HCT116 (cell line): Measurements from ENCODE around the gene NLN. TPM values are rescaled to one million over a fixed set of nuclear protein-coding genes. Genes with fewer than 3 reads are reported as not detected.

Experiments used
- ATAC-seq: fragments of 200-7000 bp; cut with Tn5 transposase; 2 replicates; pipeline ENCODE4 v1.9.1; 2020; ENCODE audit warnings: mild to moderate bottlenecking, moderate library complexity
- BruUV-seq: library from RNA; stranded (reverse); fragments of 400-500 nt; replicated peaks from 2 replicates; lab custom pipeline; 2021; lab: Mats Ljungman, UMichigan
- CTCF ChIA-PET: fragments of 300-600 bp; sonication (Branson Sonifier 250); formaldehyde crosslinking; loops from one replicate; lab custom pipeline; 2021; ENCODE audit warnings: antibody characterized with exemption; lab: Charles Lee
- POLR2A ChIA-PET: fragments of 300-600, 350-600 bp; sonication (Branson Sonifier 250); formaldehyde crosslinking; loops from one replicate; lab custom pipeline; 2021; ENCODE audit warnings: antibody characterized with exemption; lab: Charles Lee
- RAD21 ChIA-PET, 2 experiments: fragments of 300-600 bp; sonication (Branson Sonifier 250); formaldehyde crosslinking; loops; one replicate each; lab custom pipeline; 2023; ENCODE audit warnings: low total read pairs in 2 of 2; ENCODE audit not compliant: uncharacterized antibody in 2 of 2, unreplicated experiment in 2 of 2, low non-redundant PET in 1 of 2; lab: Charles Lee
- DNase-seq: peaks from one replicate; pipeline ENCODE4 v3.0.0-alpha.2; 2010; ENCODE audit warnings: low read depth, low spot score
- H2AFZ ChIP-seq: fragments of 200-600 bp; shearing (Covaris generic), sonication (generic); 2 replicates; pipeline ENCODE4 v1.6.1; 2017; ENCODE audit warnings: low read depth, mixed run types, mixed read lengths, antibody characterized with exemption, low read length; ENCODE audit not compliant: poor library complexity, severe bottlenecking
- H3K27ac ChIP-seq: 2 replicates; pipeline ENCODE4 v1.5.1; 2012; ENCODE audit warnings: low read depth, low read length
- H3K27me3 ChIP-seq: fragments of 200-600 bp; sonication (generic); 2 replicates; pipeline ENCODE4 v1.6.1; 2016; ENCODE audit warnings: mixed run types, low read length, mixed read lengths; ENCODE audit not compliant: insufficient read depth
- H3K36me3 ChIP-seq, 2 experiments: fragments of 200-500 bp in 1 of 2; fragments of 200-600 bp in 1 of 2; sonication (Bioruptor generic) in 1 of 2; sonication (generic) in 1 of 2; 2 replicates each; pipeline versions ENCODE4 v1.5.1 to v1.6.1; 2014 to 2016; ENCODE audit warnings: low read length in 2 of 2, inconsistent platforms in 1 of 2, mixed read lengths in 1 of 2, mixed run types in 1 of 2; ENCODE audit not compliant: insufficient read depth in 2 of 2, control insufficient read depth in 1 of 2
- H3K4me1 ChIP-seq, 2 experiments: fragments of 200-600 bp in 1 of 2; sonication (generic) in 1 of 2; 2 replicates each; pipeline versions ENCODE4 v1.5.1 to v1.6.1; 2012 to 2017; ENCODE audit warnings: low read length in 2 of 2, inconsistent platforms in 1 of 2, mild to moderate bottlenecking in 1 of 2, mixed read lengths in 1 of 2, mixed run types in 1 of 2, moderate library complexity in 1 of 2; ENCODE audit not compliant: insufficient read depth in 2 of 2, control insufficient read depth in 1 of 2
- H3K4me2 ChIP-seq: fragments of 200-600 bp; sonication (generic); 2 replicates; pipeline ENCODE4 v1.6.1; 2017; ENCODE audit warnings: mixed run types, low read length, mixed read lengths
- H3K4me3 ChIP-seq, 2 experiments: fragments of 200-600 bp in 1 of 2; sonication (generic) in 1 of 2; replicated peaks in 1 of 2; 2 replicates each; pipeline ENCODE4 v1.5.1; 2011 to 2016; ENCODE audit warnings: low read length in 2 of 2, control low read depth in 1 of 2, low read depth in 1 of 2, mild to moderate bottlenecking in 1 of 2, mixed read lengths in 1 of 2, mixed run types in 1 of 2
- H3K79me2 ChIP-seq: fragments of 200-600 bp; sonication (generic); 2 replicates; pipeline ENCODE4 v1.6.1; 2017; ENCODE audit warnings: mild to moderate bottlenecking, mixed run types, low read length, moderate library complexity, mixed read lengths; ENCODE audit not compliant: insufficient read depth
- H3K9ac ChIP-seq: fragments of 200-600 bp; sonication (generic); 2 replicates; pipeline ENCODE4 v1.6.1; 2016; ENCODE audit warnings: low read length, mixed read lengths
- H3K9me2 ChIP-seq: fragments of 200-600 bp; sonication (generic), shearing (Covaris generic); 2 replicates; pipeline ENCODE4 v1.6.1; 2017; ENCODE audit warnings: mixed run types, mild to moderate bottlenecking, moderate library complexity; ENCODE audit not compliant: insufficient read depth
- H3K9me3 ChIP-seq, 2 experiments: fragments of 200-500 bp in 1 of 2; fragments of 200-600 bp in 1 of 2; sonication (Bioruptor generic) in 1 of 2; sonication (generic) in 1 of 2; 2 replicates each; pipeline ENCODE4 v1.6.1; 2014 to 2017; ENCODE audit warnings: low read length in 2 of 2, mixed read lengths in 2 of 2, inconsistent platforms in 1 of 2, low read depth in 1 of 2, mild to moderate bottlenecking in 1 of 2, mixed run types in 1 of 2, moderate library complexity in 1 of 2; ENCODE audit not compliant: control insufficient read depth in 1 of 2, insufficient read depth in 1 of 2
- H4K20me1 ChIP-seq: fragments of 200-600 bp; sonication (generic), shearing (Covaris generic); 2 replicates; pipeline ENCODE4 v1.6.1; 2017; ENCODE audit warnings: mixed run types, mild to moderate bottlenecking, moderate library complexity; ENCODE audit not compliant: insufficient read depth
- CBX3 ChIP-seq: IDR thresholded peaks from 2 replicates; pipeline ENCODE4 v1.6.1; 2012; ENCODE audit warnings: low read depth
- EGR1 ChIP-seq: IDR thresholded peaks from 2 replicates; pipeline ENCODE4 v1.6.1; 2012; ENCODE audit warnings: low read depth
- ELF1 ChIP-seq: IDR thresholded peaks from 2 replicates; pipeline ENCODE4 v1.6.1; 2012; ENCODE audit warnings: low read depth, borderline replicate concordance
- EZH2 ChIP-seq: fragments of 200-600 bp; sonication (generic); IDR thresholded peaks from 2 replicates; pipeline ENCODE4 v1.6.1; 2017; ENCODE audit warnings: antibody characterized with exemption, mixed run types
- EZH2phosphoT487 ChIP-seq: fragments of 200-600 bp; IDR thresholded peaks from 2 replicates; pipeline ENCODE4 v1.6.1; 2018; ENCODE audit warnings: antibody characterized with exemption, borderline replicate concordance
- MAX ChIP-seq: IDR thresholded peaks from 2 replicates; pipeline ENCODE4 v1.6.1; 2012
- POLR2A ChIP-seq: IDR thresholded peaks from 2 replicates; pipeline ENCODE4 v1.7.0; 2011; ENCODE audit warnings: borderline replicate concordance; ENCODE audit not compliant: insufficient read depth, insufficient read length; ENCODE audit errors: extremely low read depth
- POLR2AphosphoS5 ChIP-seq: IDR thresholded peaks from 2 replicates; pipeline ENCODE4 v1.6.1; 2011; ENCODE audit warnings: mild to moderate bottlenecking, low read depth, low read length, moderate library complexity
- RAD21 ChIP-seq: IDR thresholded peaks from 2 replicates; pipeline ENCODE4 v1.6.1; 2012; ENCODE audit warnings: low read depth, mild to moderate bottlenecking
- SIN3A ChIP-seq: IDR thresholded peaks from 2 replicates; pipeline ENCODE4 v1.6.1; 2012; ENCODE audit warnings: low read depth
- SRF ChIP-seq: IDR thresholded peaks from 2 replicates; pipeline ENCODE4 v1.6.1; 2012; ENCODE audit warnings: low read depth
- TCF7L2 ChIP-seq: IDR thresholded peaks from 2 replicates; pipeline ENCODE4 v1.7.0; 2011; ENCODE audit warnings: borderline replicate concordance, inconsistent platforms; ENCODE audit not compliant: insufficient read depth, insufficient read length; ENCODE audit errors: extremely low read depth
- YY1 ChIP-seq: IDR thresholded peaks from 2 replicates; pipeline ENCODE4 v1.6.1; 2011; ENCODE audit warnings: low read length, low read depth, moderate library complexity, mild to moderate bottlenecking; ENCODE audit not compliant: insufficient replicate concordance; ENCODE audit errors: extremely low read depth
- ZFX ChIP-seq: fragments of 450-650 bp; IDR thresholded peaks from 2 replicates; pipeline ENCODE4 v1.6.1; 2017
- ZNF274 ChIP-seq: fragments of 200-500 bp; sonication (Bioruptor generic); IDR thresholded peaks from 2 replicates; pipeline ENCODE4 v1.6.1; 2014; ENCODE audit warnings: mild to moderate bottlenecking, low read depth, low read length, inconsistent platforms
- intact Hi-C: fragments of 100-400 bp; cut with micrococcal nuclease; formaldehyde crosslinking; loops from 2 replicates; pipeline ENCODE4 v1.10.0; 2022
- total RNA-seq: library from RNA; stranded (reverse); gene quantifications from one replicate; pipeline ENCODE4 v1.2.1, GENCODE V29; 2021; ENCODE audit not compliant: unreplicated experiment
- TF ChIP-seq, protein P1 (sequence below): IDR thresholded peaks from 2 replicates; pipeline ENCODE4 v1.6.1; 2011; ENCODE audit warnings: mild to moderate bottlenecking, low read length, moderate library complexity; ENCODE audit not compliant: insufficient replicate concordance; ENCODE audit errors: extremely low read depth
- TF ChIP-seq, protein P2 (sequence below), 3 experiments: fragments of 200-600 bp in 1 of 3; sonication (generic) in 1 of 3; IDR thresholded peaks in 2 of 3; conservative IDR thresholded peaks in 1 of 3; 2 replicates each; pipeline ENCODE4 v1.5.1; 2012 to 2017; ENCODE audit warnings: low read depth in 2 of 3, low read length in 2 of 3, antibody characterized with exemption in 1 of 3, borderline replicate concordance in 1 of 3, control low read depth in 1 of 3, mild to moderate bottlenecking in 1 of 3, mixed read lengths in 1 of 3, mixed run types in 1 of 3, moderate library complexity in 1 of 3; ENCODE audit not compliant: insufficient read depth in 1 of 3
- TF ChIP-seq, protein P3 (sequence below): IDR thresholded peaks from 2 replicates; pipeline ENCODE4 v1.6.1; 2012; ENCODE audit warnings: low read depth

NLN gene
- total RNA-seq, 1 experiment from 2014 or later, result 67.6 TPM

DNA sequence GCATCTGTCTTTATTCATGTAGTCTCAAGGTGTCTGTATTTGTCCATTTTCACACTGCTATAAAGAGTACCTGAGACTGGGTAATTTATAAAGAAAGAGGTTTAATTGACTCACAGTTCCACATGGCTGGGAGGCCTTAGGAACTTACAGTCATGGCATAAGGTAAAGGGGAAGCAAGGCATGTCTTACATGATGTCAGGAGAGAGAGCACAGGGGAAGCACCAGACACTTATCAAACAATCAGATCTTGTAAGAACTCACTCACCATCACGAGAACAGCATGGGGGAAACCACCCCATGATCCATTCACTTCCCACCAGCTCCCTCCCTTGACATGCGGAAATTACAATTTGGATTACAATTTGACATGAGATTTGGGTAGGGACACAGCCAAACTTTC lies 44.2 kb downstream of the NLN start (continued):
- TF ChIP-seq, protein P1, sequence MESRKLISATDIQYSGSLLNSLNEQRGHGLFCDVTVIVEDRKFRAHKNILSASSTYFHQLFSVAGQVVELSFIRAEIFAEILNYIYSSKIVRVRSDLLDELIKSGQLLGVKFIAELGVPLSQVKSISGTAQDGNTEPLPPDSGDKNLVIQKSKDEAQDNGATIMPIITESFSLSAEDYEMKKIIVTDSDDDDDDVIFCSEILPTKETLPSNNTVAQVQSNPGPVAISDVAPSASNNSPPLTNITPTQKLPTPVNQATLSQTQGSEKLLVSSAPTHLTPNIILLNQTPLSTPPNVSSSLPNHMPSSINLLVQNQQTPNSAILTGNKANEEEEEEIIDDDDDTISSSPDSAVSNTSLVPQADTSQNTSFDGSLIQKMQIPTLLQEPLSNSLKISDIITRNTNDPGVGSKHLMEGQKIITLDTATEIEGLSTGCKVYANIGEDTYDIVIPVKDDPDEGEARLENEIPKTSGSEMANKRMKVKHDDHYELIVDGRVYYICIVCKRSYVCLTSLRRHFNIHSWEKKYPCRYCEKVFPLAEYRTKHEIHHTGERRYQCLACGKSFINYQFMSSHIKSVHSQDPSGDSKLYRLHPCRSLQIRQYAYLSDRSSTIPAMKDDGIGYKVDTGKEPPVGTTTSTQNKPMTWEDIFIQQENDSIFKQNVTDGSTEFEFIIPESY, result no peak
- TF ChIP-seq TCF7L2 (no peak), ZFX (no peak)

GRCh38 chr5:65766781-65767180 lies 44.8 kb downstream of the NLN start:
- Histone ChIP-seq H3K4me2 (no peak overlapping the region), H3K4me3 (no peak overlapping the region), H3K9me2 (no peaks in the 10 kb centered on the region), H4K20me1 (no peaks in the 10 kb centered on the region), H3K27me3 (no peaks in the 10 kb centered on the region), H2AFZ (no peak overlapping the region), H3K4me1 (peaks cover 0 to 13% of the 10 kb centered on the region in 2 experiments; a peak in 3 of 4 replicates), H3K79me2 (0 out of 2 replicates have a peak, but pooled peaks cover under 1% of the 10 kb centered on the region), H3K9me3 (no peaks in the 10 kb centered on the region), H3K9ac (no peak overlapping the region), H3K27ac (no peak overlapping the region), H3K36me3 (no peaks in the 10 kb centered on the region; a peak in 1 of 4 replicates)
- ChIA-PET POLR2A (no interaction called here), CTCF (no interaction called here), RAD21 (no interaction called here)
- BruUV-seq, result no TSS peak
- intact Hi-C loops, result no loop called here
- TF ChIP-seq ZNF274 (no peak), YY1 (no peak), EZH2 (no peak), MAX (no peak), EGR1 (no peak), RAD21 (no peak), SIN3A (no peak), EZH2phosphoT487 (no peak), CBX3 (no peak), ELF1 (no peak), SRF (no peak), TCF7L2 (no peak), POLR2A (no peak), POLR2AphosphoS5 (no peak)
- TF ChIP-seq, protein P2, sequence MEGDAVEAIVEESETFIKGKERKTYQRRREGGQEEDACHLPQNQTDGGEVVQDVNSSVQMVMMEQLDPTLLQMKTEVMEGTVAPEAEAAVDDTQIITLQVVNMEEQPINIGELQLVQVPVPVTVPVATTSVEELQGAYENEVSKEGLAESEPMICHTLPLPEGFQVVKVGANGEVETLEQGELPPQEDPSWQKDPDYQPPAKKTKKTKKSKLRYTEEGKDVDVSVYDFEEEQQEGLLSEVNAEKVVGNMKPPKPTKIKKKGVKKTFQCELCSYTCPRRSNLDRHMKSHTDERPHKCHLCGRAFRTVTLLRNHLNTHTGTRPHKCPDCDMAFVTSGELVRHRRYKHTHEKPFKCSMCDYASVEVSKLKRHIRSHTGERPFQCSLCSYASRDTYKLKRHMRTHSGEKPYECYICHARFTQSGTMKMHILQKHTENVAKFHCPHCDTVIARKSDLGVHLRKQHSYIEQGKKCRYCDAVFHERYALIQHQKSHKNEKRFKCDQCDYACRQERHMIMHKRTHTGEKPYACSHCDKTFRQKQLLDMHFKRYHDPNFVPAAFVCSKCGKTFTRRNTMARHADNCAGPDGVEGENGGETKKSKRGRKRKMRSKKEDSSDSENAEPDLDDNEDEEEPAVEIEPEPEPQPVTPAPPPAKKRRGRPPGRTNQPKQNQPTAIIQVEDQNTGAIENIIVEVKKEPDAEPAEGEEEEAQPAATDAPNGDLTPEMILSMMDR (IDR thresholded peaks at IDR 0.05 in 2 of 3, conservative IDR thresholded peaks at IDR 0.05 in 1 of 3; ENCODE audit: borderline replicate concordance in 1 of 3, insufficient read depth in 1 of 3, low read depth in 2 of 3, low read length in 2 of 3), result no peak
- TF ChIP-seq, protein P3, sequence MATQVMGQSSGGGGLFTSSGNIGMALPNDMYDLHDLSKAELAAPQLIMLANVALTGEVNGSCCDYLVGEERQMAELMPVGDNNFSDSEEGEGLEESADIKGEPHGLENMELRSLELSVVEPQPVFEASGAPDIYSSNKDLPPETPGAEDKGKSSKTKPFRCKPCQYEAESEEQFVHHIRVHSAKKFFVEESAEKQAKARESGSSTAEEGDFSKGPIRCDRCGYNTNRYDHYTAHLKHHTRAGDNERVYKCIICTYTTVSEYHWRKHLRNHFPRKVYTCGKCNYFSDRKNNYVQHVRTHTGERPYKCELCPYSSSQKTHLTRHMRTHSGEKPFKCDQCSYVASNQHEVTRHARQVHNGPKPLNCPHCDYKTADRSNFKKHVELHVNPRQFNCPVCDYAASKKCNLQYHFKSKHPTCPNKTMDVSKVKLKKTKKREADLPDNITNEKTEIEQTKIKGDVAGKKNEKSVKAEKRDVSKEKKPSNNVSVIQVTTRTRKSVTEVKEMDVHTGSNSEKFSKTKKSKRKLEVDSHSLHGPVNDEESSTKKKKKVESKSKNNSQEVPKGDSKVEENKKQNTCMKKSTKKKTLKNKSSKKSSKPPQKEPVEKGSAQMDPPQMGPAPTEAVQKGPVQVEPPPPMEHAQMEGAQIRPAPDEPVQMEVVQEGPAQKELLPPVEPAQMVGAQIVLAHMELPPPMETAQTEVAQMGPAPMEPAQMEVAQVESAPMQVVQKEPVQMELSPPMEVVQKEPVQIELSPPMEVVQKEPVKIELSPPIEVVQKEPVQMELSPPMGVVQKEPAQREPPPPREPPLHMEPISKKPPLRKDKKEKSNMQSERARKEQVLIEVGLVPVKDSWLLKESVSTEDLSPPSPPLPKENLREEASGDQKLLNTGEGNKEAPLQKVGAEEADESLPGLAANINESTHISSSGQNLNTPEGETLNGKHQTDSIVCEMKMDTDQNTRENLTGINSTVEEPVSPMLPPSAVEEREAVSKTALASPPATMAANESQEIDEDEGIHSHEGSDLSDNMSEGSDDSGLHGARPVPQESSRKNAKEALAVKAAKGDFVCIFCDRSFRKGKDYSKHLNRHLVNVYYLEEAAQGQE, result no peak
- ATAC-seq, result no peak
- no peak for DNase-seq
